ENCODE results near the gene PHC3.
"Not testable (repeated sequence)": the region's sequence is repeated elsewhere in the genome, so short reads cannot be mapped to it uniquely, and the experiment has no call there.

The PHC3 gene

DNA sequence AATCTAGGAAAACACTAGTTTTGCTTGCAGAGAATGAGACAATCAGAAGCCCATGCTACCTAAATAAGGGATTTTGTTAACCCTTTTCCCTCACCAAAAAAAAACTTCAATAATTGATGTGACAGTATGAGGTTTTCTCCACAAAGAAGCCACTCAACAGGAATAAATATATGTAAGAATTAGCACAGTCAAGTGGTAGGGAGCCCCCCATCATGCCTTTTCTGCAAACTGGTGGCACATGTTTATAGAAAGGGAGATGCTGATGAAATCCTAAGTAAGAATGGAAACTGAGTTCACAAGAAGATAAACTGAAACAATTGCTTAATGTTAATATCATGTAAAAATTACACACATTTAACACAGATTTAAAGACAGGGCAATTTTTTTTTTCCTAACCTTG is 51.0 kb downstream of the PHC3 start:
- DNase-seq (ENCODE audit: extremely low read depth in 1 of 2, low read depth in 1 of 2): no peak

DNA sequence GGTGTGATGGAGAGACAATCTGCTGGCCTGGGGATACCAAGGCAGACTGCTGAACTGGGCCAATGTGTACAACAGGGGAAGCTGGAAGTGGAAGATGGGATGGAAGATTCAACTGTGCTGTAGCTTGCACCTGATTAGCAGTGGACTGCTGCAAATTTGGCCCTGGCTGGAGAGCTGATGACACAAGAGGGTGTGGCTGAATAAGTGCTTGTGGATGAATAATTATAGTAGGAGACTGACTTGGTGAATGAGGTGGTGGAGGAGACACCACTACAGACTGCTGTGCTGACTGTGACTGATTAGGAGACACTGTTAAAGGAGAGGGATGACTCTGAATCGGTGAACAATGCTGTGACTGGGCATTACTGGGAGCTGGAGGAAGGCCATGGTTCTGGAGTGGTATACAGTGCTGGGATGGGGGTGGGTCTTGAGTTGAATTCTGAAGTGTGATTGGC is 52.5 kb downstream of the PHC3 start:
- no peak for DNase-seq (ENCODE audit: extremely low read depth in 1 of 2, low read depth in 1 of 2)

DNA sequence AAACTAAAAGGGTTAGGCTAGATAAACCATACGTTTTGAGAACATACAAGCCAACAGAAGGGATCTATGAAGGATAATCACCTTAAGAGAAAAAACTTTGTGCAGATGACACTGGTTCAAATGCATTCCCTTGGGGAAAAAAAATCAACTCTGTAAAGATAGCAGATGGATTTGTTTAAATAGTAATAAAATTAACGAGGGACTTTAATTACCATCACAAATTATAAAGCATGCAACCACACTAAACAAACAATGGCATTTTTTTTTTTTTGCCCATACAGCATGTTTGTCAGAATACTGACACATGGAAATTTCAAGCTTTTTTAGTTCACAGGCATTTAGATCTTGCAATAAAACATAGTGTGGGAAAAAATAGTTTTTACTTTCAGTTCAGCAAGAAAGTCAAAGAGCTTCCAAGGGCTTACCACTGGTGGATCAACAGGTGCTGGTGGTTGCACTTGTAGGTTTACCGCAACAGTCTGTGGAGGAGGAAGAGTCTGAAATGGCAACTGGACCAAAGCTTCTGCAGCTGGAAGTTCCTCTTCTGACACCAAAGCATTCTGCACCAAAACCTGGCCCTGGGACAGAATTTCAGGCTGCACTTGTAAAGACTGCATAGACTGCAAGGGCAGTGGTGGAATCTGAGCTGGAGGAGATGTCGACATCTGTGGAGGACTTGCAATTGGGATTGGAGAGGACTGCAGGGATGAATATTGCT is 53.1 kb downstream of the PHC3 start:
- no peak for DNase-seq (ENCODE audit: extremely low read depth in 1 of 2, low read depth in 1 of 2)

DNA sequence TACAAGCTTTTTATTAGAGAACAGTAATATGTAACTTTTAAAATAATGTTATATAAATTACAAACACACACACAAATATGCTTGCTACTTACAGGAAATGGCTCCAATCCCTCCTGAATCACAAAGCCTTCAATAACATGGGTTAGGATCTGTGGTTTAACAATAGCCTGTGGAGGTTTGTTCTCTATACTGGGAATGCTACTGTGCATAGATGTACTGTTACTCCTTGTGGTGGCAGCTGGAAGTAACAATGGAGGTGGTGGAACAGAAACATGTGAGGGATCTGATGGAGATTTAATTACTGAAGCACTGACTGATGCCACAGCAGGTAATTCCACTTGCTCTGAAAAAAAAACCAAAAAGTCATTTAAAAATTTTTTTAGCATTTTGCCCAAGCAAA is 64.4 kb downstream of the PHC3 start:
- DNase-seq (ENCODE audit: extremely low read depth in 1 of 2, low read depth in 1 of 2): no peak

DNA sequence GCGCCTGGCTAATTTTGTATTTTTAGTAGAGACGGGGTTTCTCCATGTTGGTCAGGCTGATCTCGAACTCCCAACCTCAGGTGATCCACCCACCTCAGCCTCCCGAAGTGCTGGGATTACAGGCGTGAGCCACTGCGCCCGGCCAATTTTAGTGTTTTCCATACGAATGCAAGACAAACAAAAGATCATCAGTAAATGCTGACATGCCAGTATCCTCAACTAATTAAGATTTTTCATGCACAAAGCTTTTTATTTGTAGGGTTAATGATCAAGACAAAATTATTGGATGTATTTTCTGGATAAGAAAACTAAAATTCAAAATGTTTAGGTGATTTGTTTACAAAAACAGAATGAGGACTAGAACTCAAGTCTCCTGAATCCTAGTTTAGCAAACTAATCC is 67.4 kb downstream of the PHC3 start:
- DNase-seq (ENCODE audit: extremely low read depth in 1 of 2, low read depth in 1 of 2): not testable (repeated sequence)

DNA sequence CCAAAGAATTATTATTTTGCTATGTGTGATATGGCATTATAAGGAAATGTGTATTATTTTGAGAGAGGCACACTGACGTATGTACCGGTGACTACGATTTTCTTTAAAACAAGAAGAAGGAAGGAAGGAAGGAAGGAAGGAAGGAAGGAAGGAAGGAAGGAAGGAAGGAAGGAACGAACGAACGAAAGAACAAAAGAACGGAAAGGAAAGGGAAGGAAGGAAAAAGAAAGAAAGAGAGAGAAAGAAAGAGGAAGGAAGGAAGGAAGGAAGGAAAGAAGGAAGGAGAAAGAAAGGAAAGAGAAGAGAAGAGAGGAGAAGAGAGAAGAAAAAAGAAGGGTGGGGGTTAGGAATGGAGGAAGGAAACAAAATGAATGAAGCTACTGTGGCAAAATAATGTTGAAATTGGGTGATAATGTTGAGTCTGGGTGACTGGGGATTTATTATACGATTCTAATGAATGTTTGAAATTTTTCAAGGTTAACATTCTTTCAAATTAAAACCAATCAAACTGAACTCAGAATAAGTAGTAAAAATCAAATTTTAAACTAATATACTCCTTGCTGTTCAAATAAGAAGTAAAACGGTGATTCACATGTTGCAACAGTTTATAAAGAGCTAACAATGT is 70.3 kb downstream of the PHC3 start:
- no peak for DNase-seq (ENCODE audit: extremely low read depth in 1 of 2, low read depth in 1 of 2)

DNA sequence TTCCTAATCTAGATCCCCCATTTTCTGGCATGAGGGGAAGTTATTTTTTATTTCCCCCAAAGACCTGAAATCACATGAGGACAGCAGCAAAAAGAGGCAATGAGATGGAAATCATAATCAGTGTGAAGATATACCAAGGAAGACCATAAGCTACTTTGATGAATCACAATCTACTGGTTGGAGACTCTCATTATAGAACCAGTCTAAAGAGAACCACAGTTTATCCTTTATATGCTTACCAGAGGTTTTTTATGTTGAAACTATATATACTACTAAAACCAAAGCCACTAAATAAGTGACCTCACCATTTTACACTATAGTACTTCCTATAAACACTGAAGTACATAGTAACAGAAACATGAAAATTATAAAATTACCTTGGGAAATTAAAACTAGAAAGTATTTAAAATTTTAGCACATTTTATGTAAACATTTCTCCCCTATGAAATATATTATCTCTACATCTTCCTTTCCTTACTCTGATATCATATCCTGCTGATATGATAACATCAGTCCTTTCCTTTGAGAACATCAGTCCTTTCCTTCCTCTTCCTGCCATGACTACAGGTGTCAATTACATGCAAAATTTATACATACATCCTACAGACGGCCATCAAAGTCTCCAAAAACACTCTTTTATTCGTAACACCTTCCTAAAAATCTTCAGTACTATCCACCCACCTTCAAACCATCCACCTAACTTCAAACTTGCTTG is 71.8 kb downstream of the PHC3 start:
- no peak for DNase-seq (ENCODE audit: extremely low read depth in 1 of 2, low read depth in 1 of 2)

DNA sequence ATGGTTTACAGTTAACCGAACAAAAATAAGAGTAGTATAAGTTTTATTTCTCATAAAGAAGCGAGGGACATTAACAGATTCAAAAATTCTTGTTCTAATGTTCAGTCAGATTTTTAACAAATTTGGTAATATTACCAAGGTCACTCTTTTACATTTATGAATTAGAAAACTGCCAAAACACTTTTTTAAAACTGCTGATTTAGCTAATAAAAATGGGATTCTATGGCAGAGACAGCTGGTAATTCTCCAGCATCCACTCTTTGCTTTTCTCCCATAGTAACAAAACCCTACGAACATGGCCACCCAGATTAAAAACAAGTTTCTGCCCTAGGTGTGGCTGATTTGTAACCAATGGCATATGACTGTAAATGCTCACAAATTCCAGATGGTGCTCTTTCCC is 72.6 kb downstream of the PHC3 start:
- DNase-seq (ENCODE audit: extremely low read depth in 1 of 2, low read depth in 1 of 2): no peak

DNA sequence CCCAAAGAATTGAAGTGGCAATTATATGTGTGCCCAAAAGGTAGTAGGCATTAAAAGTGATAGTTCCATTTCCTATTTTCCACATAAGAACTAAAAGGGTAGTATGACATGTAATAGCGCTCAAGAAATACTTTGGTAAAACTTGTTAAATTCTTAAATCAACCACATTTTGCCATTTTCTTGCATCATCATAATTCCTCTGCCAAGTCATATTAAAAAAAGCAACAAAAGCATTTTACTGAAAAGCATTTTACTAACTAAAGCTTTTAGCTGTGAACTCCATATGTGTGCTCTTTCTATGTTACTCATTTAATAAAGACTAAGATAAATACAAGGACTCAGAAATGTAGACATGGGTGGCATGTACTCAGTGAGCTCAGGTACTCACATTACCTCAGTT is 73.6 kb downstream of the PHC3 start:
- DNase-seq (ENCODE audit: extremely low read depth in 1 of 2, low read depth in 1 of 2): no peak

DNA sequence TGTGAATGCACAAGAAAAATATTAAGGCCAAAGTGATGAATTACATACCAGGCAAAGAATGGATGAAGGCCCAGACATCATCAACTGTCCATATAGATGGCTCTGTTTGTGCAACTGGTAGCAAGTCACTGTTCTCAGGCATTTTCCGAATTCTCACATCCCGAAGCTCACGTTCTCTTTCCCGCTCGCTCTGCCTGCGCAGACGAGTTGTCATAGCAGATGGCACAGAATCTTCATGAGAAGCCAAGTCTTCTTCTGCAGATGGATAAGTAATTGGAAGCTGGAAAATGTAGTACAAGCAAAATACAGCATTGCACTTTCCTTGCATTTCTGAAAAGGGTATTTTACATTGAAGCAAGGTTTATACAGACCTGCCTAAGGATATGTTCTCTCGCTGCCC is 79.1 kb downstream of the PHC3 start:
- DNase-seq (ENCODE audit: extremely low read depth in 1 of 2, low read depth in 1 of 2): no peak

DNA sequence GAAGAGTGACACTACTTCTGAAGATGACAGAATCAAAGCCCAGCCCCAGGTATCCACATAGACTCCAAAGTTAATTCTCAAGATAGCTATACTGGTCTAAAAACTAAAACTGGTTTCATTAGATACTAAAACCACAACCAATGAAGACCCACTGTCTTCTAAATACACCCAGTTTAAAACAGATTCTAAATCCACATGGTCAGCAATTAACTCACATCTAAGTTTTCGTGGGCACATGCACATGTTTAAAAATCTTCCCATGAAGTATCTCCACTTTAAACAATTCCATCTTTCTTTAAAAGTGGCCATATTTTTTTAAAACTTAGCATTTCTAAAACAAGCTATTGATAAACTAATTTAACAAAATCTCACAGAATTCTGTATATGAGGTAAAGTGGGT is 80.6 kb downstream of the PHC3 start:
- DNase-seq (ENCODE audit: extremely low read depth in 1 of 2, low read depth in 1 of 2): no peak

DNA sequence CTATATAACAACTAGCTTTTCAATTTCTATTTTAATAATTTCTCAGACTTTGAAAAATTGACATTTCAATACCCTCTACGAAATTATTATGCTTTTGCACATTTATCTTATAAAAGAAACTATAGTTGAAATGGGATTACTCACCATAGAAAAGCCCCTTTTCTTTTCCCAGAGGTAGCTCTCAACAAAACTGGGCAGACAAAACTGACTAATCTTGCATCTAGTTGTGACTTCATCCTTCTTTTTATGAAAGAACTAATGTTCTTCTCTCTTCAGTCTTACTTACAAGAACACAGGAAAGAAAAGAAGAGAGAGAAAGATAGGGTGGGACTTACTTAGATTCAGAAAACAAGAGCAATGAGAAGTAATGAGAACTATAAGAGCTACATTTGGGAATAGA is 82.8 kb downstream of the PHC3 start:
- no peak for DNase-seq (ENCODE audit: extremely low read depth in 1 of 2, low read depth in 1 of 2)

DNA sequence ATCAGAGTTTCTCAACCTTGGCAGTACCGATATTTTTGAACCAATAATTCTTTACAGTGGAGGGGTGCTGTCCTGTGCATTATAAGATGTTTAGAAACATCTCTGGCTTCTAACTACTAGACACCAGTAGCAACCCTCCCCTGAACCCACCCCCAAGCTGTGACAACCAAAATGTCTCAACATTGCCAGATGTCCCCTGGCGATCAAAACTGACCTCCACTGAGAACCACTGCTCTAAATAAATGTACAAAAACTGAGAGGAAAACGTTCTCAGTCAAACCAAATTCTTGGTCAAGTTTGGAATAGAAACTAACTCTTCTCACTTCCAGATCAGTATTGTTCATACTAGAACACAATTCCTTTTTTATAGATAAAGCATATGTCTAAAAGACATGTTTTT is 85.2 kb downstream of the PHC3 start:
- no peak for DNase-seq (ENCODE audit: extremely low read depth in 1 of 2, low read depth in 1 of 2)

DNA sequence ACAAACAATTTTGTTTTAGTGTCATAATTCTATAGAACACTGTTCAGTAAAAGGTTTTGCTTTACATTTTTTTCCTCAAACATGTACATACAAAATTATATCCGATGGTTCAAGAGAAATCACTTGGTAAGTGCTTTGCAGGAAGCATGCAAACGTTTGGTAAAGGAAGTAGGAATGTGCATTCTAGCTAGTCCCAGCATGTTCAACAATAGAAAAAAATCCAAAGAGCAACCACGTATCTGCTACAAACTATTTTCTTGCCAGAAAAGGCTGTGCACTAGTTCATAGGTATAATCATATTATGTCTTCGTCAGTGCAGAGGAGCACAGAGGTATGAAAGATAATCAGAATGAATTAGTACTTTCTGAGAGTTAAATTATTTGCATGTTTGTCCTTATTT is 85.8 kb downstream of the PHC3 start:
- no peak for DNase-seq (ENCODE audit: extremely low read depth in 1 of 2, low read depth in 1 of 2)

DNA sequence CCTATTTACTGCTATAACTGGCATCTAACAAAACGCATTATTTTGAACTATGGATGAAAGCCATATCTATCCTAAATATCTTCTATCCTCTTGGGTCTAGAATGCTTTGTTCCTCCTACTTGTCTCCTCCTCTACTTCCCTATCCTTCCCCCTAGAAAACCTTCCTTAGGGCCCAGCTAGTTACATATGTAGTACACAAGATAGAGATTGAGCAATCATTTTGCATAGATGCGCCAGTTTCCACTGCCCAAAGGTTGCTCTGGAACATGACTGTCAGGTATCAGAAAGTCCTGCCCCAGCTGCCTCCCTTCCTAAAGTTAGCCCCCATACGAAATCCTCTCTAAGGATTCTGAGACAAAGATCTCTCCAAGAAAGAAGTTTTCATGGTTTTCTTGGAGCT is 88.6 kb downstream of the PHC3 start:
- no peak for DNase-seq (ENCODE audit: extremely low read depth in 1 of 2, low read depth in 1 of 2)

DNA sequence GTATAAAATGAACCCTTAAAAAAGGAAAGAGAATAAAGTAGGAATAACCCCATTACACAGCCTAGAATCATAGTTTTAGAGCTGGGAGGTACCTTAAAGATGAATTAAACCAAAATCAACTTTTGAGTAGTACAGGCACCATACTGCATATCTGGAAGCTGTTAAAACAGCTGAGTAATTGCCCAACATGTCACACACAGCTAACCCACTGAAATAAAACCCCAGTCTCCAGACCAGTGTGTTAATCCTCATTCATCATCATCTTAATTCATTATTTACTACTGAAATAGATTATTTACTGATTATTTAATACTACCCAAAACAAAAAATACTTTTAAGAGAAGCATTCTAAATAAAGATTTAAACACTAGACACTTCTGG is 90.9 kb downstream of the PHC3 start:
- DNase-seq (ENCODE audit: extremely low read depth in 1 of 2, low read depth in 1 of 2): no peak

DNA sequence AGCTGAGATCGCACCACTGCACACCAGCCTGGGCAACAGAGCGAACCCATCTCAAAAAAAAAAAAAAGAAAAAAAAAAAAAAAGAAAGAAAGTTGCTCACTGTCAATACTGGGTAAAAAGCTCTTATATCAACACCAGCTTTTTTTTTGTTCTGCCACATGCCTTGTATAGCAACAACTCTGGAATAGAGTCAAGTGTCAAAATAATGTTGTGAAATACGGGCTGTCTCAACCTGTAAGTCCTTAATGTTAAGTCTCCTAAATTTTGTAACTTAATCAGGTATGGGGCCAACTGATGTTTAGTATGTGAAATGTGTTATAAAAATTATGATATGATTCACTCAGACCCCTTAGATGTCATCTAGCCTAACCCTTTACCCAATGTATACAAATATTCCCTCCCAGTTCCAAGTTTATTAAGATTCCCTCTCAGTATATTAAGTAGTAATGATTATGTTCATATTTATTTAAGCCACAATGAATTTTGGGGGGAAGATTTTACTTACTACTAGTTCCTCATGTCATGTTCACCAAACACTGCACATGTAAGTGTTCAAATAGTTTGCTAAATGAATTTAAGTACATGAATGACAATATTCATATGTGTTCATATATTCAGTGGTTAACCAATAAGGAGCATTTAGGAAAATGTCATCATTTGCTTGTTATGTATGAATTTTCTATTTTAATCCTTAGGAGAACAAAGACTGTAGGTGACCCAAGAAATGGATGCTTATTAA is 91.5 kb downstream of the PHC3 start:
- no peak for DNase-seq (ENCODE audit: extremely low read depth in 1 of 2, low read depth in 1 of 2)

DNA sequence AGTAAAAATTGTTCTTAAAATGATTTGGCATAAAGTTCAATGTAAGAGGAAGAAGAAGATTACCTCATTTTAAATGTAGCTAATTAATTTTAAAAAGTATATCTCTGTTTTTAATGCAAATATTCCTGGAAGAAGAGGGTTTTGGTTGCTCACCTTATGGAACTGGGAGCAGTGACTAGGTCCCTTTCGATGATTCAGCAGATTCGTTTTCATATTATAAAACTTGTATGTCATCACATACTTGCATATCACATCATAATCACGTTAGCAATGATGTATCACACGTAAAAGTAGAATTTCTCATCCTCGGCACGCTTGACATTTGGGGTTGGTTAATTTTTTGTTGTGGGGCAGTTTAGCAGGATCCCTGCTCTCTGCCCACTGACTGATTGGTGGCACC is 96.1 kb downstream of the PHC3 start:
- DNase-seq (ENCODE audit: extremely low read depth in 1 of 2, low read depth in 1 of 2): no peak

DNA sequence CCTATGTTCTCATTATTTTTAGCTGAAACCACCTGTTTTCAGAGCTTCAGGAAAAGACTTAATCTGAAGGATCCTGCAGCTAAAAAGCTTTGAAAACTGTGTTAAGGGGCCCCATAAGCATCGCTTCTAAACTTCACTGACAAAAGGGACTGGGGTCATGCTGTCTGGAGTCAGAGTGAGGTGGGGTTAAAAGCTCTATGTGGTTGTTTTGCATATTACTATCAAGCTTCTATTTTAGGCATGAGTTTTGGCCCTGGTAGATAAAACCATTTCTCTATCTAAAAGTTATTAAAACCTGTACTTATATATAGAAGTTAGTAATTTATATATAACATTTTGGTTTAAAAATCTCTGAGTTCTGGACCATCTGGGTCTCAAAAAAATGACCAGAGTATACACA is 98.2 kb downstream of the PHC3 start:
- no peak for DNase-seq (ENCODE audit: extremely low read depth in 1 of 2, low read depth in 1 of 2)

DNA sequence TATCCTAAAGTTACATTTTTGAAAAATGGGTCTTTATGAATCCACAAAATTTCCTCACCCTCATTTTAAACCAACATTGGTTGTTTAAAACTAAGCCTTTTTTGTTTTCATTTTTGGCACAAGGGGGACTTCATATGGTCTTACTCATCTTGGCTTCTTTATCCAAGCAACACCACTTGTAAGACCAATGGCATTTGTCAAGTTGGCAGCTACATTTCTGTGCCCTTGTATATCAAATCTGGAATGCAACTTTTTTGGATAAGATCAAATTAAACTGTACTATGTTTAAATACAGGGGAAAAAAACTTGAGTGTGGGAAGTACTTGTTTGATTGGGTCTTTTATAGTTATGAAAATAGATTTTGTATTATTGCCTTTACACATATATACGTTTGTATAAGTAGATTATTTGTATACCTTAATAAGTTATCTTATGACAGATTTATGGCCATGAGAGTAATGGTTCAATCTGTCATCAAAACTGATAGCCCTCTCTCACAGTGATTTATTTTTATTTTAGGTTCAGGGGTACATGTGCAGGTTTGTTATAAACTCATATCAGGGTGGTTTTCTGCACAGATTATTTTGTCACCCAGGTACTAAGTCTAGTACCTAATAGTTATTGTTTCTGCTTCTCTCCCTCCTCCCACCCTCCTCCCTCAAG is 100.3 kb downstream of the PHC3 start:
- DNase-seq (ENCODE audit: extremely low read depth in 1 of 2, low read depth in 1 of 2): no peak

DNA sequence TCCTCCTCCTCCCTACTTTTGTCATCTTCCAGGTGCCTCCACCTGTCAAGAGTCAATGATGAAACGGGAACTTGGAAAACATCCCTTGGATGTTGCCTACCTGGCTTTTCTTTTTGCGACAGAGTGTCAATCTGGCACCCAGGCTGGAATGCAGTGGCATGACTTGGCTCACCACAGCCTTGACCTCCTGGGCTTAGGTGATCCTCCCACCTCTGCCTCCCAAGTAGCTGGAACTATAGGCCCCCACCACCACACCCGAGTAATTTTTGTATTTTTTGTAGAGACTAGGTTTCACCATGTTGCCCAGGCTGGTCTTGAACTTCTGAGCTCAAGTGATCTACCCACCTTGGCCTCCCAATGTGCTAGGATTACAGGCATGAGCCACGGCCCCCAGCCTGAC is 100.9 kb downstream of the PHC3 start:
- no peak for DNase-seq (ENCODE audit: extremely low read depth in 1 of 2, low read depth in 1 of 2)

Measured in activated CD8-positive, alpha-beta memory T cell treated with anti-CD3 and anti-CD28 coated beads for 1 hour (primary cell).